CD14-positive monocyte (primary cell): ENCODE results near the gene CHI3L1. TPM values are rescaled to one million over a fixed set of nuclear protein-coding genes. Genes with fewer than 3 reads are reported as not detected.

Source experiments
- DNase-seq, 3 donors: peaks; one replicate each; pipeline ENCODE4 v3.0.0-alpha.2; 2011 to 2022
- H2AFZ ChIP-seq: 2 replicates; pipeline ENCODE4 v1.6.0; 2012; ENCODE audit warnings: mild to moderate bottlenecking, low read depth, low read length, inconsistent platforms; ENCODE audit not compliant: insufficient read depth, poor library complexity, severe bottlenecking
- H3K27ac ChIP-seq, 2 donors: 1 replicate in 1 of 2; 2 replicates in 1 of 2; pipeline ENCODE4 v1.5.1; 2012 to 2013; ENCODE audit warnings: low read length in 2 of 2, control low read depth in 1 of 2, inconsistent platforms in 1 of 2, low read depth in 1 of 2, mild to moderate bottlenecking in 1 of 2
- H3K27me3 ChIP-seq, 2 donors: one replicate each; pipeline versions ENCODE4 v1.6.0 to v1.6.1; 2011 to 2013; ENCODE audit warnings: low read length in 2 of 2; ENCODE audit not compliant: control insufficient read depth in 2 of 2, insufficient read depth in 2 of 2
- H3K36me3 ChIP-seq, 2 donors: replicated peaks in 1 of 2; 1 replicate in 1 of 2; 2 replicates in 1 of 2; pipeline versions ENCODE4 v1.5.1 to v1.6.1; 2012 to 2013; ENCODE audit warnings: low read length in 2 of 2, control low read depth in 1 of 2, inconsistent platforms in 1 of 2, mild to moderate bottlenecking in 1 of 2; ENCODE audit not compliant: insufficient read depth in 2 of 2, control insufficient read depth in 1 of 2
- H3K4me1 ChIP-seq, 2 donors: 1 replicate in 1 of 2; 2 replicates in 1 of 2; pipeline versions ENCODE4 v1.5.1 to v1.6.1; 2012 to 2013; ENCODE audit warnings: low read length in 2 of 2, control low read depth in 1 of 2, inconsistent platforms in 1 of 2, mild to moderate bottlenecking in 1 of 2, moderate library complexity in 1 of 2; ENCODE audit not compliant: insufficient read depth in 2 of 2, control insufficient read depth in 1 of 2
- H3K4me2 ChIP-seq: replicated peaks from 2 replicates; pipeline ENCODE3; 2012; ENCODE audit warnings: low read length, moderate library complexity, mild to moderate bottlenecking; ENCODE audit not compliant: poor library complexity, severe bottlenecking; ENCODE audit errors: extremely low read depth
- H3K4me3 ChIP-seq, 3 experiments: fragments of 200-600 bp in 1 of 3; sonication (generic) in 1 of 3; replicated peaks in 1 of 3; 1 replicate in 2 of 3; 2 replicates in 1 of 3; pipeline ENCODE4 v1.5.1; 2011 to 2013; ENCODE audit warnings: low read length in 3 of 3, mild to moderate bottlenecking in 3 of 3, control low read depth in 2 of 3, low read depth in 2 of 3, inconsistent platforms in 1 of 3, moderate library complexity in 1 of 3
- H3K79me2 ChIP-seq: 2 replicates; pipeline ENCODE4 v1.6.0; 2012; ENCODE audit warnings: mild to moderate bottlenecking, control low read depth, inconsistent platforms, low read length, moderate library complexity; ENCODE audit not compliant: insufficient read depth
- H3K9ac ChIP-seq: 2 replicates; pipeline ENCODE4 v1.6.0; 2017; ENCODE audit warnings: low read length, mild to moderate bottlenecking; ENCODE audit not compliant: insufficient read depth, poor library complexity, severe bottlenecking
- H3K9me3 ChIP-seq, 2 donors: replicated peaks in 1 of 2; 1 replicate in 1 of 2; 2 replicates in 1 of 2; pipeline versions ENCODE4 v1.5.1 to v1.6.1; 2012 to 2013; ENCODE audit warnings: low read length in 2 of 2, control low read depth in 1 of 2; ENCODE audit not compliant: control insufficient read depth in 1 of 2, insufficient read depth in 1 of 2
- H4K20me1 ChIP-seq: 2 replicates; pipeline ENCODE4 v1.6.0; 2012; ENCODE audit warnings: mild to moderate bottlenecking, low read length, control low read depth, moderate library complexity; ENCODE audit not compliant: insufficient read depth
- H3K27ac Mint-ChIP-seq, 7 donors: one replicate each; pipeline ENCODE4 v1.8.0; 2020; ENCODE audit warnings: mild to moderate bottlenecking in 7 of 7, mixed read lengths in 7 of 7, moderate library complexity in 6 of 7, inconsistent platforms in 2 of 7
- H3K27me3 Mint-ChIP-seq, 3 donors: one replicate each; pipeline ENCODE4 v1.8.0; 2021 to 2022; ENCODE audit warnings: low read depth in 3 of 3, mild to moderate bottlenecking in 3 of 3, mixed read lengths in 3 of 3, moderate library complexity in 3 of 3, inconsistent platforms in 1 of 3
- H3K36me3 Mint-ChIP-seq, 2 donors: one replicate each; pipeline ENCODE4 v1.8.0; 2020; ENCODE audit warnings: mixed read lengths in 2 of 2, inconsistent platforms in 1 of 2, mild to moderate bottlenecking in 1 of 2
- H3K4me1 Mint-ChIP-seq: one replicate; pipeline ENCODE4 v1.8.0; 2020; ENCODE audit warnings: mild to moderate bottlenecking, mixed read lengths
- H3K4me3 Mint-ChIP-seq, 2 donors: one replicate each; pipeline ENCODE4 v1.8.0; 2020; ENCODE audit warnings: mild to moderate bottlenecking in 2 of 2, mixed read lengths in 2 of 2, moderate library complexity in 1 of 2
- H3K9me3 Mint-ChIP-seq, 7 donors: one replicate each; pipeline ENCODE4 v1.8.0; 2020 to 2022; ENCODE audit warnings: mixed read lengths in 7 of 7, mild to moderate bottlenecking in 6 of 7, moderate library complexity in 6 of 7, inconsistent platforms in 2 of 7
- CTCF ChIP-seq: fragments of 200-600 bp; IDR thresholded peaks from one replicate; pipeline ENCODE4 v1.8.0; 2022; ENCODE audit warnings: antibody characterized with exemption, mild to moderate bottlenecking
- WGBS: methylation state at CpG from one replicate; pipeline ENCODE4 v1.1.5; 2013; ENCODE audit warnings: missing lambda C conversion rate; ENCODE audit not compliant: insufficient coverage; 5-methylcytosine and 5-hydroxymethylcytosine counted together
- intact Hi-C, 2 donors: fragments of 100-400 bp; cut with micrococcal nuclease; formaldehyde crosslinking; loops; one replicate each; pipeline versions ENCODE4 v1.15.0 to v1.15.1; 2023
- polyA plus RNA-seq, 3 donors: library from polyadenylated mRNA; depleted of rRNA in 1 of 3; unstranded in 2 of 3; stranded (reverse) in 1 of 3; fragments of 300-500 nt in 2 of 3; fragments of >200 nt in 1 of 3; fragmentation: Illumina TruSeq in 2 of 3; gene quantifications; 1 replicate in 2 of 3; 2 replicates in 1 of 3; pipeline ENCODE4 v1.2.3, GENCODE V29; 2012 to 2021

Gene CHI3L1
- polyA plus RNA-seq, 3 donors: 0.37 to 0.44 (median 0.43) TPM

DNA sequence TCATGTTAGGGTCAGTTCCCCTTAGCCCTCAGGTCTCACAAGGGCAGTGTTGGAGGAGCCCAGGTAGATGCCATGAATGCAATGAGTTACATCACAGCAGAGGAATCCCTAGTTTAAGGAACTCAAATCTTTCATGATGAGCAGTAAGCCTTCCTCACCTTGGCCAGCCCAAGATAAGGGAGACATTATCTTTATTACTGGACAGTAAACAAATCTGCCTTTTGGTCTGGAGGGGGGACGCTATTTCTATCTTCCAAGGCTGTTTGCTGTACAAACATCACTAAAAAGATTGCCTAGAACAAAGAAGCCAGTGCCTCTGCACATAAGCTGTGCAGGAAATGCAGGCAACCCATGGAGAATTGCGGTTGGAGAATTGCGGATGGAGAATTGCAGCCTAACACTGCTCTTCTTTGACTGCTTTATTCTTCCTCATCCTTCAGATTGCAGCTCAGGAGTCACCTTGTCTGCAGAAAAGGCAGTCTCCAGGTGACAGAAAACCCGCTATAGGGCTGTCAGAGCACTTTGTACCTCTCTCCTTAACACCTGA, 2.3 kb upstream of the CHI3L1 start:
- Histone ChIP-seq H3K36me3 (no peaks in the 10 kb centered on the region), H3K27me3 (no peaks in the 10 kb centered on the region), H4K20me1 (no peaks in the 10 kb centered on the region), H3K4me1 (peaks cover 8 to 17% of the 10 kb centered on the region in 2 donors), H3K9ac (no peak overlapping the region), H3K4me3 (no peak overlapping the region), H2AFZ (no peak overlapping the region), H3K27ac (no peak overlapping the region), H3K4me2 (no peak overlapping the region), H3K9me3 (no peaks in the 10 kb centered on the region), H3K79me2 (no peaks in the 10 kb centered on the region)
- WGBS: 100% methylated on average over 2 of the region's 4 CpGs
- Mint-ChIP-seq H3K27me3 (peaks cover 3 to 17% (median 6%) of the 10 kb centered on the region in 3 donors), H3K4me3 (no peak overlapping the region), H3K36me3 (no peaks in the 10 kb centered on the region), H3K9me3 (no peaks in the 10 kb centered on the region), H3K27ac (peak overlapping the region in 1 of 7 donors; percentile 35), H3K4me1 (peaks cover 22% of the 10 kb centered on the region)
- TF ChIP-seq CTCF: no peak
- intact Hi-C loops: no loop called here
- DNase-seq: no peak

- Mint-ChIP-seq H3K36me3 (no peaks in the 10 kb centered on the region), H3K27ac (no peak overlapping the region), H3K4me3 (peak overlapping the region in 1 of 2 donors; percentile 35), H3K4me1 (peaks cover 22% of the 10 kb centered on the region), H3K9me3 (no peaks in the 10 kb centered on the region), H3K27me3 (peaks cover 3 to 19% (median 6%) of the 10 kb centered on the region in 3 donors)
- H3K4me3 ChIP-seq: no peak overlapping the region
- no peaks in the 10 kb centered on the region for H4K20me1 ChIP-seq
- no peak overlapping the region for H3K4me2 ChIP-seq
- DNase-seq: no peak
- no peak overlapping the region for H3K9ac ChIP-seq
- no peak overlapping the region for H3K27ac ChIP-seq
- no peaks in the 10 kb centered on the region for H3K27me3 ChIP-seq
- no peaks in the 10 kb centered on the region for H3K36me3 ChIP-seq
- H3K4me1 ChIP-seq: peaks cover 8 to 17% of the 10 kb centered on the region in 2 donors
- peak overlapping the region; percentile 21 for H2AFZ ChIP-seq
- no peak for TF ChIP-seq CTCF
- no peaks in the 10 kb centered on the region for H3K9me3 ChIP-seq
- intact Hi-C loops: no loop called here
- 83% methylated on average over 2 of the region's 3 CpGs for WGBS
- H3K79me2 ChIP-seq: no peaks in the 10 kb centered on the region
These were observed 1.3 kb upstream of the CHI3L1 start for GRCh38 chr1:203187689-203188264.
